HepG2 (cell line): ENCODE measurements around the gene SMARCD1. TPM values are rescaled to one million over a fixed set of nuclear protein-coding genes. Genes with fewer than 3 reads are reported as not detected.

Experiments
- AGO2 ChIP-seq: fragments of 200-400 bp; formaldehyde crosslinking; optimal IDR thresholded peaks from 2 replicates; pipeline ENCODE3; 2017; ENCODE audit warnings: mild to moderate bottlenecking, low read depth, low read length, moderate library complexity
- ATF4 ChIP-seq, 2 experiments: fragments of 450-650 bp in 1 of 2; sonication (generic) in 1 of 2; formaldehyde crosslinking; IDR thresholded peaks; 2 replicates each; pipeline versions ENCODE4 v1.5.0 to v1.8.0; 2020 to 2022; ENCODE audit warnings: mild to moderate bottlenecking in 1 of 2, missing genetic modification reagents in 1 of 2
- BORCS8-MEF2B ChIP-seq: sonication (generic); formaldehyde crosslinking; IDR thresholded peaks from 2 replicates; pipeline ENCODE4 v1.8.0; 2022; ENCODE audit warnings: mild to moderate bottlenecking, missing genetic modification reagents
- DDIT3 ChIP-seq: sonication (generic); formaldehyde crosslinking; IDR thresholded peaks from 2 replicates; pipeline ENCODE4 v1.4.0; 2020; ENCODE audit warnings: mild to moderate bottlenecking, missing genetic modification reagents
- ERF ChIP-seq: IDR thresholded peaks from 2 replicates; pipeline ENCODE4 v1.6.1; 2018; ENCODE audit warnings: missing biosample characterization, missing genetic modification reagents
- FLYWCH1 ChIP-seq: sonication (generic); formaldehyde crosslinking; IDR thresholded peaks from 2 replicates; pipeline ENCODE4 v1.8.1; 2023; ENCODE audit warnings: mild to moderate bottlenecking, missing genetic modification reagents
- GMEB1 ChIP-seq: sonication (generic); formaldehyde crosslinking; IDR thresholded peaks from 2 replicates; pipeline ENCODE4 v1.5.1; 2020; ENCODE audit warnings: missing genetic modification reagents, mild to moderate bottlenecking, borderline replicate concordance
- HOXA7 ChIP-seq: sonication (generic); formaldehyde crosslinking; IDR thresholded peaks from 2 replicates; pipeline ENCODE4 v1.8.1; 2022; ENCODE audit warnings: mild to moderate bottlenecking, missing genetic modification reagents, moderate library complexity
- LRRFIP1 ChIP-seq: sonication (generic); formaldehyde crosslinking; conservative IDR thresholded peaks from 2 replicates; pipeline ENCODE4 v1.4.0; 2020; ENCODE audit warnings: missing genetic modification reagents
- RELA ChIP-seq: sonication (generic); formaldehyde crosslinking; IDR thresholded peaks from 2 replicates; pipeline ENCODE4 v1.4.0; 2020; ENCODE audit warnings: missing genetic modification reagents
- SCMH1 ChIP-seq: sonication (generic); formaldehyde crosslinking; IDR thresholded peaks from 2 replicates; pipeline ENCODE4 v1.9.0; 2021; ENCODE audit warnings: missing genetic modification reagents, mild to moderate bottlenecking, borderline replicate concordance
- SMARCE1 ChIP-seq: fragments of 450-650 bp; IDR thresholded peaks from 2 replicates; pipeline ENCODE4 v1.6.1; 2017; ENCODE audit warnings: borderline replicate concordance
- TMF1 ChIP-seq: sonication (generic); formaldehyde crosslinking; IDR thresholded peaks from 2 replicates; pipeline ENCODE4 v1.8.1; 2022; ENCODE audit warnings: low read depth, missing genetic modification reagents
- TRIM24 ChIP-seq: sonication (generic); formaldehyde crosslinking; IDR thresholded peaks from 2 replicates; pipeline ENCODE4 v1.8.0; 2022; ENCODE audit warnings: mild to moderate bottlenecking, missing genetic modification reagents
- TSC22D2 ChIP-seq: sonication (generic); formaldehyde crosslinking; IDR thresholded peaks from 2 replicates; pipeline ENCODE4 v1.5.1; 2020; ENCODE audit warnings: missing genetic modification reagents, mild to moderate bottlenecking, borderline replicate concordance
- ZFP90 ChIP-seq: sonication (generic); formaldehyde crosslinking; IDR thresholded peaks from 2 replicates; pipeline ENCODE4 v1.8.0; 2022; ENCODE audit warnings: missing genetic modification reagents, mild to moderate bottlenecking, inconsistent platforms, borderline replicate concordance
- ZMYM2 ChIP-seq: sonication (generic); formaldehyde crosslinking; IDR thresholded peaks from 2 replicates; pipeline ENCODE4 v1.8.0; 2022; ENCODE audit warnings: mild to moderate bottlenecking, missing genetic modification reagents
- ZNF3 ChIP-seq: IDR thresholded peaks from 2 replicates; pipeline ENCODE4 v1.7.0; 2017; ENCODE audit warnings: inconsistent platforms
- ZNF550 ChIP-seq: sonication (generic); formaldehyde crosslinking; IDR thresholded peaks from 2 replicates; pipeline ENCODE4 v1.4.0; 2020; ENCODE audit warnings: mild to moderate bottlenecking, missing genetic modification reagents, borderline replicate concordance
- ZNF619 ChIP-seq: sonication (generic); formaldehyde crosslinking; IDR thresholded peaks from 2 replicates; pipeline ENCODE4 v1.4.0; 2020; ENCODE audit warnings: mild to moderate bottlenecking, missing genetic modification reagents
- ZNF704 ChIP-seq: sonication (generic); formaldehyde crosslinking; IDR thresholded peaks from 2 replicates; pipeline ENCODE4 v1.8.1; 2023; ENCODE audit warnings: mild to moderate bottlenecking, inconsistent platforms, moderate library complexity, missing genetic modification reagents, borderline replicate concordance
- ZNF768 ChIP-seq: sonication (generic); formaldehyde crosslinking; IDR thresholded peaks from 2 replicates; pipeline ENCODE4 v1.4.0; 2020; ENCODE audit warnings: missing genetic modification reagents
- ZNF891 ChIP-seq: sonication (generic); formaldehyde crosslinking; IDR thresholded peaks from 2 replicates; pipeline ENCODE4 v1.5.0; 2020; ENCODE audit warnings: mild to moderate bottlenecking, missing genetic modification reagents
- polyA plus RNA-seq, 8 experiments: library from polyadenylated mRNA; depleted of rRNA in 3 of 8; stranded (reverse) in 7 of 8; unstranded in 1 of 8; fragments of >200 nt; fragmentation: Illumina TruSeq in 4 of 8; extraction: Trizol in 4 of 8; gene quantifications; 2 replicates each; pipeline versions ENCODE4 v1.2.1 to v1.2.3, GENCODE V29; 2011 to 2016; ENCODE audit warnings: low read depth in 4 of 8, missing spikeins in 1 of 8, mixed read lengths in 1 of 8; ENCODE audit not compliant: insufficient read depth in 1 of 8
- total RNA-seq, 5 experiments: library from RNA; depleted of rRNA; stranded (reverse); fragments of >200 nt; fragmentation: Illumina TruSeq; extraction: Trizol; gene quantifications; 2 replicates each; pipeline ENCODE4 v1.2.3, GENCODE V29; 2016; ENCODE audit warnings: low read depth in 1 of 5

The SMARCD1 gene
- total and polyA plus RNA-seq, 2 of the 13 experiments (the other 11 are each of a cell fraction or from before 2014, with no cell fraction given), result 51.7 to 54.6 TPM

- TF ChIP-seq BORCS8-MEF2B (CRISPR knock-in tag) (peak; percentile 84; the same call in 1 of the 2 replicates), SCMH1 (CRISPR knock-in tag) (no peak), LRRFIP1 (no peak), FLYWCH1 (CRISPR knock-in tag) (no peak), ZNF768 (CRISPR knock-in tag) (peak; percentile 55; the same call in 1 of the 2 replicates), TRIM24 (CRISPR knock-in tag) (no peak), ERF (CRISPR knock-in tag) (peak; percentile 31; the same call in 1 of the 2 replicates), ZMYM2 (CRISPR knock-in tag) (no peak), TMF1 (CRISPR knock-in tag) (peak; percentile 89; the same call in 1 of the 2 replicates), HOXA7 (CRISPR knock-in tag) (no peak), ATF4 (CRISPR knock-in tag; IDR thresholded peaks at IDR 0.05) (peak in 1 of 2 experiments; percentile 65; a peak in 2 of 4 replicates), ZNF550 (CRISPR knock-in tag) (peak; percentile 94), SMARCE1 (no peak), ZFP90 (CRISPR knock-in tag) (no peak), TSC22D2 (CRISPR knock-in tag) (0 out of 2 replicates have a peak, but pooled peaks have one; percentile 25), GMEB1 (CRISPR knock-in tag) (peak; percentile 94), DDIT3 (no peak), ZNF619 (CRISPR knock-in tag) (peak; percentile 86), ZNF891 (CRISPR knock-in tag) (0 out of 2 replicates have a peak, but pooled peaks have one; percentile 55), ZNF704 (CRISPR knock-in tag) (no peak), RELA (CRISPR knock-in tag) (no peak), ZNF3 (CRISPR knock-in tag) (no peak), AGO2 (peak; percentile 78)
Measured at GRCh38 chr12:50111693-50112455, 26.7 kb downstream of the SMARCD1 start, which contains the start of gene COX14 (continued).
